Kidney (tissue), 14 donors: ENCODE measurements around the gene MORC1. TPM values are rescaled to one million over a fixed set of nuclear protein-coding genes. Genes with fewer than 3 reads are reported as not detected.

Experiments used
- DNase-seq, 5 donors: peaks; one replicate each; pipeline ENCODE4 v3.0.0-alpha.2; 2013 to 2020
- FAIRE-seq: peaks from 2 replicates; lab custom pipeline; 2012; peaks lifted over from hg19 to GRCh38; lab: Jason Lieb, UNC
- H3K27ac ChIP-seq, 2 donors: one replicate each; pipeline ENCODE4 v1.7.0; 2013; ENCODE audit warnings: low read depth in 2 of 2, low read length in 2 of 2, inconsistent platforms in 1 of 2
- H3K27me3 ChIP-seq: one replicate; pipeline ENCODE4 v1.7.1; 2013; ENCODE audit warnings: low read length, inconsistent platforms; ENCODE audit not compliant: control insufficient read depth, insufficient read depth
- H3K36me3 ChIP-seq, 3 donors: one replicate each; pipeline versions ENCODE4 v1.7.0 to v1.7.1; 2013; ENCODE audit warnings: low read length in 3 of 3, control low read depth in 1 of 3, inconsistent platforms in 1 of 3; ENCODE audit not compliant: insufficient read depth in 3 of 3, control insufficient read depth in 2 of 3
- H3K4me1 ChIP-seq, 3 donors: one replicate each; pipeline versions ENCODE4 v1.7.0 to v1.7.1; 2013; ENCODE audit warnings: low read length in 3 of 3, inconsistent platforms in 1 of 3, low read depth in 1 of 3; ENCODE audit not compliant: control insufficient read depth in 2 of 3, insufficient read depth in 2 of 3
- H3K4me3 ChIP-seq, 3 donors: one replicate each; pipeline versions ENCODE4 v1.7.0 to v1.8.1; 2013; ENCODE audit warnings: low read length in 3 of 3, control low read depth in 1 of 3, inconsistent platforms in 1 of 3
- H3K9ac ChIP-seq, 3 donors: one replicate each; pipeline versions ENCODE4 v1.7.0 to v1.7.1; 2013; ENCODE audit warnings: low read length in 3 of 3, control low read depth in 1 of 3, inconsistent platforms in 1 of 3
- H3K9me3 ChIP-seq, 3 donors: one replicate each; pipeline versions ENCODE4 v1.7.0 to v1.7.1; 2013; ENCODE audit warnings: low read length in 3 of 3, control low read depth in 1 of 3, inconsistent platforms in 1 of 3; ENCODE audit not compliant: control insufficient read depth in 2 of 3, insufficient read depth in 1 of 3
- intact Hi-C: fragments of 100-400 bp; cut with DNase I; formaldehyde crosslinking; loops from one replicate; pipeline ENCODE4 v1.11.1; 2022
- polyA plus RNA-seq: library from polyadenylated mRNA; stranded (reverse); fragments of 350-450 nt; fragmentation: Illumina TruSeq; extraction: RNeasy Lipid Tissue Mini Kit (QIAGEN cat#74804); gene quantifications from one replicate; pipeline ENCODE4 v1.2.3, GENCODE V29; 2014; ENCODE audit warnings: low read depth, low replicate concordance; ENCODE audit not compliant: insufficient read depth
- total RNA-seq: library from RNA; stranded (reverse); fragmentation: NEBNext Ultra II Directional; extraction: Animal tissue kit (Norgen Biotek cat#: 25700); gene quantifications from one replicate; pipeline ENCODE4 v1.2.1, GENCODE V29; 2021
- TF ChIP-seq, protein P1 (sequence below): IDR thresholded peaks from 3 replicates; pipeline ENCODE4 v1.5.1; 2012; ENCODE audit warnings: mild to moderate bottlenecking, moderate library complexity, borderline replicate concordance; ENCODE audit not compliant: insufficient read depth; ENCODE audit errors: extremely low read depth
- donor health status: control.
- donor health status: control.
- donor health status: control.
- donor health status: control.
- donor health status: control.
- donor health status: DM: yes; HTN: yes; CAD: no.
- donor health status: Normal renal cell carcinoma (clear cell type).

MORC1 gene
- total and polyA plus RNA-seq, 2 donors from 2014 or later, result 0.06 TPM; not detected in 1

DNA sequence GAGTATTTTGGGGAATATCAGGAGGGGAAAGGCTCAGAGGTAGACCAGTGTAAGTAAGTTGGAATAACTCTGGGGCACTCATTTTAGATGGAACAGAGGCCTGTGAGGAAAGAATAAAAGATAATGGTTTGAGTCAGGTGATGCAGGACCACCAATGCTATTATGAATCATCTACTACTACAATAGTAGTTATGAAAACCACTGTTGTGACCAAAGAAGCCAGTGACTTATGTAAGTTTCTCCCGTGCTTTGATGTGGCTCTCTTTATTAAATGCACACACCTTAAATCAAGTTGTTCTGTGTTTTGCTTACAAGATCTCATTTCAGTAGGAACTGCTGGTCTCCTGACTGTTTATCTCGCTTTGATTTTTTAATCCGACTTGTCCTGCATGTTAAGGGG is 151.2 kb downstream of the MORC1 start:
- H3K4me3 ChIP-seq, result no peak overlapping the region
- DNase-seq, result no peak
- H3K27ac ChIP-seq, result no peak overlapping the region
- intact Hi-C loops, result no loop called here
- H3K4me1 ChIP-seq, result no peaks in the 10 kb centered on the region
- H3K36me3 ChIP-seq, result no peaks in the 10 kb centered on the region
- TF ChIP-seq, protein P1, sequence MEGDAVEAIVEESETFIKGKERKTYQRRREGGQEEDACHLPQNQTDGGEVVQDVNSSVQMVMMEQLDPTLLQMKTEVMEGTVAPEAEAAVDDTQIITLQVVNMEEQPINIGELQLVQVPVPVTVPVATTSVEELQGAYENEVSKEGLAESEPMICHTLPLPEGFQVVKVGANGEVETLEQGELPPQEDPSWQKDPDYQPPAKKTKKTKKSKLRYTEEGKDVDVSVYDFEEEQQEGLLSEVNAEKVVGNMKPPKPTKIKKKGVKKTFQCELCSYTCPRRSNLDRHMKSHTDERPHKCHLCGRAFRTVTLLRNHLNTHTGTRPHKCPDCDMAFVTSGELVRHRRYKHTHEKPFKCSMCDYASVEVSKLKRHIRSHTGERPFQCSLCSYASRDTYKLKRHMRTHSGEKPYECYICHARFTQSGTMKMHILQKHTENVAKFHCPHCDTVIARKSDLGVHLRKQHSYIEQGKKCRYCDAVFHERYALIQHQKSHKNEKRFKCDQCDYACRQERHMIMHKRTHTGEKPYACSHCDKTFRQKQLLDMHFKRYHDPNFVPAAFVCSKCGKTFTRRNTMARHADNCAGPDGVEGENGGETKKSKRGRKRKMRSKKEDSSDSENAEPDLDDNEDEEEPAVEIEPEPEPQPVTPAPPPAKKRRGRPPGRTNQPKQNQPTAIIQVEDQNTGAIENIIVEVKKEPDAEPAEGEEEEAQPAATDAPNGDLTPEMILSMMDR, result no peak
- H3K9me3 ChIP-seq, result no peaks in the 10 kb centered on the region
- no peak for FAIRE-seq
- H3K9ac ChIP-seq, result no peak overlapping the region
- H3K27me3 ChIP-seq, result no peaks in the 10 kb centered on the region

DNA sequence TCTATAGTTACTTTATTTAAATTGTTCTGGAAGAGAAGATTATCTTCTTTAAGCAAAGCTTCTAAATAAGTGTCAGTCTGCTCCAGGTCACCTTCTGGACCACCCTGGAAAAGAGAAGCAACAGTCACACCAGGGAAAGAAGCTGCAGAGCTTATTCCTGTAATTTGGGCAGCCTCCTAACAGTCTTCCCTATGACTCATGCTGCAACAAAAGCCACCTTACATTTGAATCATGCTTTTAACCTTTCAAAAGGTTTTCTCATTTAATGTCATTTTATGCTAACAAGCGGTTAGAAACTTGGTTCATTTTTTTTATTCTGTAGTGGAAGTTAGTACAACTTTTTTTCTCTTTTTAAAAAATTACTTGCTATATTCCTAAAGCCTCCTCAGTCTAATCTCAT is 158.9 kb downstream of the MORC1 start:
- Histone ChIP-seq H3K4me1 (no peaks in the 10 kb centered on the region), H3K27me3 (no peaks in the 10 kb centered on the region), H3K9ac (no peak overlapping the region), H3K4me3 (no peak overlapping the region), H3K36me3 (no peaks in the 10 kb centered on the region), H3K27ac (no peak overlapping the region), H3K9me3 (no peaks in the 10 kb centered on the region)
- DNase-seq (no peak), FAIRE-seq (no peak)
- TF ChIP-seq, protein P1, result no peak
- intact Hi-C loops, result no loop called here

DNA sequence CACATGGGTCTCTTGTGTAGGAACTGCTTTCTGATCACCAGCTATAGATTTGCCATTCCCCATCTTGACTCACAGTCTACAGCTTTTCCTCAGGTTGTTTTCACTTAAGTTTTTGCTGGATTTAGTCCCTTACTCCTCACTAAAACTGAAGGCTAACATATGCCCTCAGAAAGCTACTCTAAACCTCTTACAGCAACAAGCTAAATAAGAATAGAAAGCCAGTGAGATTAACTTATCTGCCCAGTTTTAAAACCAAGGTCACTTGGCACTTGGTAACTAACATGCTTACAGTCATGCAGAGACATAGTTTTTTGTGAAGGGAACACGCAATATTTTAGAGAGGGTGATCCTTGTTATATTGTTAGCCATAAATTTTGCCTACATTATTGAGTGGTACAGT is 164.2 kb downstream of the MORC1 start, which contains the start of gene GUCA1C:
TSS of gene GUCA1C (minus strand) at position 180 of the 400 bp plus-strand sequence. CDS start at position 63, 117 bp downstream.
- no peaks in the 10 kb centered on the region for H3K9me3 ChIP-seq
- no peak within 1 kb of the TSS for H3K9ac ChIP-seq
- intact Hi-C loops, result no loop called here
- H3K27me3 ChIP-seq, result no peaks in the 10 kb centered on the region
- no peak for FAIRE-seq
- H3K36me3 ChIP-seq, result no peaks in the 10 kb centered on the region
- TF ChIP-seq, protein P1, result no peak
- H3K4me1 ChIP-seq, result no peaks in the 10 kb centered on the region
- H3K4me3 ChIP-seq, result no peak within 1 kb of the TSS
- DNase-seq, result no peak
- no peak within 1 kb of the TSS for H3K27ac ChIP-seq

DNA sequence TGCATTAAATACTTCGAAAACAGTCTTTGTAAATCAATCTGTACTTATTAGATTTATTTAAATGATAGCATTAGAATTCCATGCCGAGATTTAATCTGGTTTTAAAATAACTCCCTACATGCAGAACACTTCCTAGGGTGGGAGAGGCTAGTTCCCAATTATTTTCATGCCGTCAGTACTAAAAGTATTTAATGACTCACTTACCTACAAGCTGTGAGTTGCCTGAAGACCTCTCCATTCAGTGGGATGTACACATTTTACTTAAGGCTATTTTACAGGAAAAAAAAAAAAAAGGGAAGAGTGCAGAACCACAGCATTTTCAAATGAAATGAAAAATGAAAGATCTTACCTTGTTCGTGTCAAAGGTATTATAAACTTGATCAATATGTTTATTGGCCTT is 164.7 kb downstream of the MORC1 start:
- no peak overlapping the region for H3K4me3 ChIP-seq
- DNase-seq (no peak), FAIRE-seq (no peak)
- no peak overlapping the region for H3K27ac ChIP-seq
- no peaks in the 10 kb centered on the region for H3K36me3 ChIP-seq
- H3K9ac ChIP-seq, result no peak overlapping the region
- H3K27me3 ChIP-seq, result no peaks in the 10 kb centered on the region
- H3K9me3 ChIP-seq, result no peaks in the 10 kb centered on the region
- TF ChIP-seq, protein P1, result no peak
- intact Hi-C loops, result no loop called here
- no peaks in the 10 kb centered on the region for H3K4me1 ChIP-seq
